ENCODE measurements around the gene CD1D.

The CD1D gene

GRCh38 chr1:158155673-158156072, 25.0 kb upstream of the CD1D start:
- Histone ChIP-seq H3K36me3 (ENCODE audit: insufficient read depth, low read length) (no peaks in the 10 kb centered on the region), H3F3A (ENCODE audit: insufficient read depth, low read length) (no peaks in the 10 kb centered on the region), H4K20me1 (ENCODE audit: insufficient read depth, low read length) (no peaks in the 10 kb centered on the region), H3K9me3 (ENCODE audit: low read length) (no peaks in the 10 kb centered on the region), H3K4me1 (ENCODE audit: insufficient read depth, low read length, severe bottlenecking) (peaks cover under 1% of the 10 kb centered on the region), H3K27me3 (ENCODE audit: insufficient read depth, low read length) (no peaks in the 10 kb centered on the region), H3K79me2 (ENCODE audit: insufficient read depth, low read length) (no peaks in the 10 kb centered on the region), H3K9ac (ENCODE audit: low read length) (no peak overlapping the region), H2AFZ (ENCODE audit: low read length) (no peak overlapping the region), H3K9me2 (ENCODE audit: low read depth, low read length) (no peaks in the 10 kb centered on the region), H3K4me3 (ENCODE audit: low read depth, low read length, poor library complexity, severe bottlenecking) (no peak overlapping the region), H3K27ac (ENCODE audit: low read depth, low read length, poor library complexity, severe bottlenecking) (no peak overlapping the region), H3K4me2 (ENCODE audit: low read length) (no peak overlapping the region)
- TF ChIP-seq EZH2 (IDR thresholded peaks at IDR 0.05; ENCODE audit: borderline replicate concordance, low read length), result no peak
- no peak for TF ChIP-seq CTCF (IDR thresholded peaks at IDR 0.05; ENCODE audit: low read length)

- Histone ChIP-seq H3K4me2 (ENCODE audit: low read length) (no peak overlapping the region), H2AFZ (ENCODE audit: low read length) (no peak overlapping the region), H3K36me3 (ENCODE audit: insufficient read depth, low read length) (no peaks in the 10 kb centered on the region), H3K9me2 (ENCODE audit: low read depth, low read length) (no peaks in the 10 kb centered on the region), H3K79me2 (ENCODE audit: insufficient read depth, low read length) (no peaks in the 10 kb centered on the region), H3K27me3 (ENCODE audit: insufficient read depth, low read length) (no peaks in the 10 kb centered on the region), H3F3A (ENCODE audit: insufficient read depth, low read length) (no peaks in the 10 kb centered on the region), H3K27ac (ENCODE audit: low read depth, low read length, poor library complexity, severe bottlenecking) (no peak overlapping the region), H3K9me3 (ENCODE audit: low read length) (no peaks in the 10 kb centered on the region), H3K9ac (ENCODE audit: low read length) (no peak overlapping the region), H4K20me1 (ENCODE audit: insufficient read depth, low read length) (no peaks in the 10 kb centered on the region), H3K4me1 (ENCODE audit: insufficient read depth, low read length, severe bottlenecking) (no peaks in the 10 kb centered on the region), H3K4me3 (ENCODE audit: low read depth, low read length, poor library complexity, severe bottlenecking) (no peak overlapping the region)
- TF ChIP-seq EZH2 (IDR thresholded peaks at IDR 0.05; ENCODE audit: borderline replicate concordance, low read length) (no peak), CTCF (IDR thresholded peaks at IDR 0.05; ENCODE audit: low read length) (no peak)
These were observed 21.1 kb upstream of the CD1D start for GRCh38 chr1:158159597-158159996.

- Histone ChIP-seq H3K4me1 (ENCODE audit: insufficient read depth, low read length, severe bottlenecking) (no peaks in the 10 kb centered on the region), H3K4me2 (ENCODE audit: low read length) (no peak overlapping the region), H3K9me2 (ENCODE audit: low read depth, low read length) (no peaks in the 10 kb centered on the region), H4K20me1 (ENCODE audit: insufficient read depth, low read length) (no peaks in the 10 kb centered on the region), H3K9ac (ENCODE audit: low read length) (no peak overlapping the region), H3K27ac (ENCODE audit: low read depth, low read length, poor library complexity, severe bottlenecking) (no peak overlapping the region), H3K27me3 (ENCODE audit: insufficient read depth, low read length) (no peaks in the 10 kb centered on the region), H3K36me3 (ENCODE audit: insufficient read depth, low read length) (no peaks in the 10 kb centered on the region), H3K9me3 (ENCODE audit: low read length) (no peaks in the 10 kb centered on the region), H3K79me2 (ENCODE audit: insufficient read depth, low read length) (no peaks in the 10 kb centered on the region), H3F3A (ENCODE audit: insufficient read depth, low read length) (no peaks in the 10 kb centered on the region), H3K4me3 (ENCODE audit: low read depth, low read length, poor library complexity, severe bottlenecking) (no peak overlapping the region), H2AFZ (ENCODE audit: low read length) (no peak overlapping the region)
- TF ChIP-seq EZH2 (IDR thresholded peaks at IDR 0.05; ENCODE audit: borderline replicate concordance, low read length) (no peak), CTCF (IDR thresholded peaks at IDR 0.05; ENCODE audit: low read length) (no peak)
These were observed 19.2 kb upstream of the CD1D start for GRCh38 chr1:158161446-158161845.

Measured in OCI-LY1 (cell line).